Measurements from ENCODE around the gene SERPINA5. TPM values are rescaled to one million over a fixed set of nuclear protein-coding genes. Genes with fewer than 3 reads are reported as not detected.
"Not testable (repeated sequence)": the region's sequence is repeated elsewhere in the genome, so short reads cannot be mapped to it uniquely, and the experiment has no call there.

SERPINA5 gene
- total and polyA plus RNA-seq, 10 of the 15 experiments (the other 5 are each of a cell fraction or from before 2014, with no cell fraction given), result 0.90 TPM; not detected in 9

- TF ChIP-seq ZNF207 (IDR thresholded peaks at IDR 0.05; ENCODE audit: borderline replicate concordance) (no peak), HDAC2 (IDR thresholded peaks at IDR 0.05) (no peak), POLR2AphosphoS2 (IDR thresholded peaks at IDR 0.05; ENCODE audit: low read depth, low read length) (no peak)
Measured at GRCh38 chr14:94635154-94635553, 53.9 kb downstream of the SERPINA5 start (continued).

GRCh38 chr14:94636744-94637412 is 55.7 kb downstream of the SERPINA5 start:
- BruUV-seq (replicated peaks), result no TSS peak
- no peak for DNase-seq (ENCODE audit: low read depth, low spot score)
- Histone ChIP-seq H3K9ac (ENCODE audit: control insufficient read depth, insufficient read depth, low read length) (no peak overlapping the region), H3K79me2 (ENCODE audit: control insufficient read depth, insufficient read depth, low read length) (no peaks in the 10 kb centered on the region), H3K4me1 (ENCODE audit: control insufficient read depth, insufficient read depth, low read length) (no peaks in the 10 kb centered on the region), H2AFZ (ENCODE audit: control insufficient read depth, low read depth, low read length) (no peak overlapping the region), H3K27ac (ENCODE audit: control insufficient read depth, insufficient read depth) (no peak overlapping the region), H4K20me1 (ENCODE audit: control insufficient read depth, insufficient read depth) (no peaks in the 10 kb centered on the region), H3K4me2 (ENCODE audit: control insufficient read depth, insufficient read depth) (no peak overlapping the region), H3K4me3 (no peak overlapping the region), H3K9me3 (replicated peaks; ENCODE audit: control insufficient read depth, insufficient read depth, low read length) (no peaks in the 10 kb centered on the region), H3K36me3 (ENCODE audit: control insufficient read depth in 2 of 2, insufficient read depth in 2 of 2, low read length in 1 of 2) (no peaks in the 10 kb centered on the region), H3K27me3 (replicated peaks in 1 of 2; ENCODE audit: control insufficient read depth in 2 of 2, insufficient read depth in 2 of 2, low read length in 1 of 2) (no peaks in the 10 kb centered on the region)
- ChIA-PET SMC1A (ENCODE audit: uncharacterized antibody, unreplicated experiment) (no interaction called here), RAD21 (ENCODE audit: unreplicated experiment) (no interaction called here), CTCF (no interaction called here), POLR2A (no interaction called here)
- ATAC-seq, result no peak
- TF ChIP-seq GATAD2B (conservative IDR thresholded peaks at IDR 0.05; ENCODE audit: low read depth), result no peak
- TF ChIP-seq CEBPB (IDR thresholded peaks at IDR 0.05; ENCODE audit: borderline replicate concordance in 1 of 2, low read depth in 2 of 2, low read length in 2 of 2), result no peak
- 0 out of 6 replicates have a peak, but pooled peaks of 1 of the 3 experiments have one; percentile 3 for TF ChIP-seq CTCF (IDR thresholded peaks at IDR 0.05 in 2 of 3, conservative IDR thresholded peaks at IDR 0.05 in 1 of 3; ENCODE audit: control insufficient read depth in 2 of 3, extremely low read depth in 1 of 3, insufficient read depth in 1 of 3, low read depth in 3 of 3, low read length in 3 of 3)
- no peak for FAIRE-seq
- in situ Hi-C loops (cut with MboI) (no loop called here), intact Hi-C loops (cut with micrococcal nuclease; ENCODE audit: unreplicated experiment) (no loop called here)
- 17% methylated on average over 2 of the region's 2 CpGs for WGBS (ENCODE audit: insufficient coverage, insufficient replicate concordance, low lambda C conversion rate, missing lambda C conversion rate)

GRCh38 chr14:94637814-94638213 is 56.6 kb downstream of the SERPINA5 start:
- H3K36me3 ChIP-seq (ENCODE audit: control insufficient read depth in 2 of 2, insufficient read depth in 2 of 2, low read length in 1 of 2); in situ Hi-C loops (cut with MboI); SMC1A ChIA-PET (ENCODE audit: uncharacterized antibody, unreplicated experiment); H2AFZ ChIP-seq (ENCODE audit: control insufficient read depth, low read depth, low read length); intact Hi-C loops (cut with micrococcal nuclease; ENCODE audit: unreplicated experiment); H3K9me3 ChIP-seq (replicated peaks; ENCODE audit: control insufficient read depth, insufficient read depth, low read length); H3K4me1 ChIP-seq (ENCODE audit: control insufficient read depth, insufficient read depth, low read length); FAIRE-seq; H3K79me2 ChIP-seq (ENCODE audit: control insufficient read depth, insufficient read depth, low read length); BruUV-seq (replicated peaks); RAD21 ChIA-PET (ENCODE audit: unreplicated experiment); H3K4me2 ChIP-seq (ENCODE audit: control insufficient read depth, insufficient read depth); POLR2A ChIA-PET; H3K9ac ChIP-seq (ENCODE audit: control insufficient read depth, insufficient read depth, low read length); ATAC-seq; H3K4me3 ChIP-seq; DNase-seq (ENCODE audit: low read depth, low spot score); H3K27ac ChIP-seq (ENCODE audit: control insufficient read depth, insufficient read depth); CTCF ChIA-PET; H3K27me3 ChIP-seq (replicated peaks in 1 of 2; ENCODE audit: control insufficient read depth in 2 of 2, insufficient read depth in 2 of 2, low read length in 1 of 2); H4K20me1 ChIP-seq (ENCODE audit: control insufficient read depth, insufficient read depth): not testable (repeated sequence)
- WGBS (ENCODE audit: insufficient coverage, insufficient replicate concordance, low lambda C conversion rate, missing lambda C conversion rate), result 65% methylated on average over 7 of the region's 8 CpGs
